ENCODE data around the gene IL36RN.

The IL36RN gene

DNA sequence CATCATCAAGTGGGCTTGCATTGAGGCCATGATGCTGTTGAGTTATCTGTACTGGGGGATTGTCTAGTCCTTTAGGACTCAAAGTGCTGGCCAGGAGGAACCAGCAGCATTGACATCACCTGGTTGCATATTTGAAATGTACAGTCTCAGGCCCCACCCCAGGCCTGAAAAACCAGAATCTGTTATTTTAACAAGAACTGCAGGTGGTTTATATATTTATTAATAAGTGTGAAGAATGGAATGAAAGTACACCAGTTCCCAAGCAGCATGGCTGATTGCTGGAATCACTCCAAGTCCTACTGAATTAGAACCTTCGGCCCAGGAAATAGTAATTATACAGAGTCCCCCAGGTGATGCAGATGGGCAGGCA, 11.6 kb downstream of the IL36RN start:
- no peaks in the 10 kb centered on the region for H3K9me3 ChIP-seq (ENCODE audit: control insufficient read depth in 2 of 2, low read length in 2 of 2)
- H3K27me3 ChIP-seq (ENCODE audit: control insufficient read depth in 2 of 2, insufficient read depth in 2 of 2, low read length in 2 of 2), result no peaks in the 10 kb centered on the region
- no peak overlapping the region for H3K4me3 ChIP-seq (ENCODE audit: low read length in 2 of 2)
- H3K4me1 ChIP-seq (ENCODE audit: control insufficient read depth in 2 of 2, insufficient read depth in 2 of 2, low read length in 2 of 2), result peaks cover 0 to 3% of the 10 kb centered on the region in 2 donors
- no peaks in the 10 kb centered on the region for H3K36me3 ChIP-seq (ENCODE audit: control insufficient read depth in 2 of 2, insufficient read depth in 2 of 2, low read length in 2 of 2)
- H3K9ac ChIP-seq (ENCODE audit: low read depth in 1 of 2, low read length in 2 of 2), result no peak overlapping the region
- H3K27ac ChIP-seq (ENCODE audit: low read depth in 2 of 2, low read length in 2 of 2), result no peak overlapping the region

- no peaks in the 10 kb centered on the region for H3K27me3 ChIP-seq (ENCODE audit: control insufficient read depth in 2 of 2, insufficient read depth in 2 of 2, low read length in 2 of 2)
- no peaks in the 10 kb centered on the region for H3K36me3 ChIP-seq (ENCODE audit: control insufficient read depth in 2 of 2, insufficient read depth in 2 of 2, low read length in 2 of 2)
- no peak overlapping the region for H3K4me3 ChIP-seq (ENCODE audit: low read length in 2 of 2)
- H3K27ac ChIP-seq (ENCODE audit: low read depth in 2 of 2, low read length in 2 of 2), result no peak overlapping the region
- peaks cover 0 to 6% of the 10 kb centered on the region in 2 donors for H3K4me1 ChIP-seq (ENCODE audit: control insufficient read depth in 2 of 2, insufficient read depth in 2 of 2, low read length in 2 of 2)
- H3K9me3 ChIP-seq (ENCODE audit: control insufficient read depth in 2 of 2, low read length in 2 of 2), result no peaks in the 10 kb centered on the region
- H3K9ac ChIP-seq (ENCODE audit: low read depth in 1 of 2, low read length in 2 of 2), result no peak overlapping the region
These were observed 13.6 kb downstream of the IL36RN start for GRCh38 chr2:113072584-113072983.

DNA sequence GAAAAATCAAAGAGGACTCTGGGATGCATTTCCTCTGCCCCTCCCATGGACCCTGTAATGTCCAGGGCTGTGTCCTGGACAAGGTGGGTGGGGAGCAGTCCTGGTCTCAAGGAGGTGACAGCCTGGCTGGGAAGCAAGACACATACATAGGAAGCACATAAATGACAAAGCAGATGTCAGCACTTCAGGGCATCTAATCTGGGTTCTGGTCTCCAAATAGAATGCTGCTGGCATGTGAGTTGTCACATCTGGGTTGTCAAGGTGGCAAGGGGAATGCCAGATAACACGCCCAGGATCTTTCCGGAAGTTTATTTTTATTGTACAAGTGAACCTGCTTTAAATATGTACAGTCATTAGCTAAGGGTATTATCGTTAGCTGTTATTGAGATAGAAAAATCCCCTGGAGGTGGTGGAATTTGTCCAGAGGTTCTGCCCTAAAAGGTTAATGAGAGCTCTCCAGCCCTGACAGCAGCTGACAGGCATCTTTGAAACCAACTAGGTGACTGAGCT, 14.4 kb downstream of the IL36RN start:
- Histone ChIP-seq H3K27ac (ENCODE audit: low read depth in 2 of 2, low read length in 2 of 2) (no peak overlapping the region), H3K4me3 (ENCODE audit: low read length in 2 of 2) (no peak overlapping the region), H3K27me3 (ENCODE audit: control insufficient read depth in 2 of 2, insufficient read depth in 2 of 2, low read length in 2 of 2) (no peaks in the 10 kb centered on the region), H3K9me3 (ENCODE audit: control insufficient read depth in 2 of 2, low read length in 2 of 2) (no peaks in the 10 kb centered on the region), H3K36me3 (ENCODE audit: control insufficient read depth in 2 of 2, insufficient read depth in 2 of 2, low read length in 2 of 2) (no peaks in the 10 kb centered on the region), H3K4me1 (ENCODE audit: control insufficient read depth in 2 of 2, insufficient read depth in 2 of 2, low read length in 2 of 2) (peaks cover 0 to 6% of the 10 kb centered on the region in 2 donors), H3K9ac (ENCODE audit: low read depth in 1 of 2, low read length in 2 of 2) (no peak overlapping the region)

- Histone ChIP-seq H3K4me3 (ENCODE audit: low read length in 2 of 2) (no peak overlapping the region), H3K9me3 (ENCODE audit: control insufficient read depth in 2 of 2, low read length in 2 of 2) (no peaks in the 10 kb centered on the region), H3K9ac (ENCODE audit: low read depth in 1 of 2, low read length in 2 of 2) (no peak overlapping the region), H3K4me1 (ENCODE audit: control insufficient read depth in 2 of 2, insufficient read depth in 2 of 2, low read length in 2 of 2) (peaks cover 0 to 6% of the 10 kb centered on the region in 2 donors), H3K27ac (ENCODE audit: low read depth in 2 of 2, low read length in 2 of 2) (no peak overlapping the region), H3K27me3 (ENCODE audit: control insufficient read depth in 2 of 2, insufficient read depth in 2 of 2, low read length in 2 of 2) (no peaks in the 10 kb centered on the region), H3K36me3 (ENCODE audit: control insufficient read depth in 2 of 2, insufficient read depth in 2 of 2, low read length in 2 of 2) (no peaks in the 10 kb centered on the region)
These were observed 16.0 kb downstream of the IL36RN start for GRCh38 chr2:113075030-113075429.

GRCh38 chr2:113075600-113075999, 16.6 kb downstream of the IL36RN start:
- H3K4me1 ChIP-seq (ENCODE audit: control insufficient read depth in 2 of 2, insufficient read depth in 2 of 2, low read length in 2 of 2), result peaks cover 0 to 6% of the 10 kb centered on the region in 2 donors
- no peaks in the 10 kb centered on the region for H3K27me3 ChIP-seq (ENCODE audit: control insufficient read depth in 2 of 2, insufficient read depth in 2 of 2, low read length in 2 of 2)
- no peaks in the 10 kb centered on the region for H3K36me3 ChIP-seq (ENCODE audit: control insufficient read depth in 2 of 2, insufficient read depth in 2 of 2, low read length in 2 of 2)
- H3K4me3 ChIP-seq (ENCODE audit: low read length in 2 of 2), result no peak overlapping the region
- H3K9me3 ChIP-seq (ENCODE audit: control insufficient read depth in 2 of 2, low read length in 2 of 2), result no peaks in the 10 kb centered on the region
- no peak overlapping the region for H3K27ac ChIP-seq (ENCODE audit: low read depth in 2 of 2, low read length in 2 of 2)
- no peak overlapping the region for H3K9ac ChIP-seq (ENCODE audit: low read depth in 1 of 2, low read length in 2 of 2)

DNA sequence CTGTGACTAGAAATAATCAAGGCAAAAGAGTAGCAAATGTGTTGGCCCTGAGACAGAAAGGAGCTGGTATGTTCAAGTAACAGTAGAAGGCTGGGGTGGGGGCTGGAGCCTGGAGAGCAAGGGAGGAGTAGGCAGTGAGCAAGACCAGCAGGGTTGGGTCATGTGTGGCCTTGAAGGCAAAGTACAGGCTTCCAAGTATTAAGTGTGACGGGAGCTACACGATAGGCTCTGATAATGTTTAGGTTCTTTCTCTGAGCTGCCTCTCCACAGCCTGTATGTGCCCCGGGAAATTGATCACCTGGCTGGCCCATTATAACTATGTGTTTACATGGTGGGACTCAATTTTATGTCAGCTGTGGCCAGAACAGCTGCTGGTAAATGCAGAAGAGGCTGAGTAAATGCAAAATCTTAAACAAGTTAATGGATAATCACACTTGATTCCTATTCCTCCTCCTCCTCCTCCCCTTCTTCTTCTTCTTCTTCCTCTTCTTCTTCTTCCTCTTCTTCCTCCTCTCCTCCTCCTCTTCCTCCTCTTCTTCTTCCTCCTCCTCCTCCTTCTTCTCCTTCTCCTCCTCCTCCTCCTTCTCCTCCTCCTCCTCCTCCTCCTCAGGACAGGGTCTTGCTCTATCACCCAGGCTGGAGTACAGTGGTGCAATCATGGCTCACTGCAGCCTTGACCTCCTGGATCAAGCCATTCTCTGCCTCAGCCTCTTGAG, 18.1 kb downstream of the IL36RN start:
- Histone ChIP-seq H3K9ac (ENCODE audit: low read depth in 1 of 2, low read length in 2 of 2) (no peak overlapping the region), H3K9me3 (ENCODE audit: control insufficient read depth in 2 of 2, low read length in 2 of 2) (no peaks in the 10 kb centered on the region), H3K27me3 (ENCODE audit: control insufficient read depth in 2 of 2, insufficient read depth in 2 of 2, low read length in 2 of 2) (no peaks in the 10 kb centered on the region), H3K4me3 (ENCODE audit: low read length in 2 of 2) (no peak overlapping the region), H3K27ac (ENCODE audit: low read depth in 2 of 2, low read length in 2 of 2) (no peak overlapping the region), H3K36me3 (ENCODE audit: control insufficient read depth in 2 of 2, insufficient read depth in 2 of 2, low read length in 2 of 2) (no peaks in the 10 kb centered on the region), H3K4me1 (ENCODE audit: control insufficient read depth in 2 of 2, insufficient read depth in 2 of 2, low read length in 2 of 2) (peaks cover 0 to 6% of the 10 kb centered on the region in 2 donors)

DNA sequence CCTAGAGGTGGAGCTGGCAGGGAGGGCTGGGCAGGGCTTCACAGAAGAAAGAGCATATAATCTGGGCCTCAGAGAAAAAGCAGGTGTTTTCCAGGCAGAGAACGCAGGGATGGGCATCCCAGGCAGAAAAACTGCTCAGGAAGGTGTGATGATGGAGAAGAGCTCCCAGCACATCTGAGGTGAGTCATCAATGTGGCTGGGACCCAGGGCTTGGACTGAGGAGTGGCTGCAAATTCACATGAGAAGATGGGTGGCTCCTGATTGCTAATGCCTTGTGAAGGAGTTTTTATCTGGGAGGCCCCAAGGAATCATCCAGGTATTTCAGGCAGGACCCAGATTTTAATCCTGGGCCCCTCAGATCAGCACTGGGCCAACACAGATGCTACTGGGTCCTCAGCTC, 18.9 kb downstream of the IL36RN start:
- no peak overlapping the region for H3K27ac ChIP-seq (ENCODE audit: low read depth in 2 of 2, low read length in 2 of 2)

DNA sequence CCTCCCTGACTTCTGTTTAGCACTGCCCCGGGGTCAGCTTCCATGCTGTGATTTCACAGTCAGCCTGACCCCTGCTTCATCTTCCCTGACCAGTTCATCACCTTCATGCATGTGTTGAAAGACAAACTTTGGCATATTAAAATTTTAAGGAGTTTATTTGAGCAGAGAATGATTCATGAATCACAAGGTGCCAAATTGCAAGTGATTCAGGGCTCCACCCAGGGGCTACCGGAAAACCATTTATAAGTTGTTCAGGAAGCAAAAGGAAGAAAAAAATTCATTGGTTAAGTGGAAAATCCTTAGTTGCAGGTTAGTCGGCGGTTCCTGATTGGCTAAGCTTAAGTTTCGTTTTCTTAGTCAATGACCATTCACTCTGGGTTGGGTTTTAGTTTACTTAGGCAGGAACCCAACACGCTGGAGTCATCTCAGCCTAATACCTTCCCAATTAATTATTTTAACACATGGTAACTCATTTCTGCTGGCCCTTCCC, 19.4 kb downstream of the IL36RN start:
- no peaks in the 10 kb centered on the region for H3K36me3 ChIP-seq (ENCODE audit: control insufficient read depth in 2 of 2, insufficient read depth in 2 of 2, low read length in 2 of 2)
- peaks cover 0 to 6% of the 10 kb centered on the region in 2 donors for H3K4me1 ChIP-seq (ENCODE audit: control insufficient read depth in 2 of 2, insufficient read depth in 2 of 2, low read length in 2 of 2)
- H3K9me3 ChIP-seq (ENCODE audit: control insufficient read depth in 2 of 2, low read length in 2 of 2), result no peaks in the 10 kb centered on the region
- H3K27ac ChIP-seq (ENCODE audit: low read depth in 2 of 2, low read length in 2 of 2), result no peak overlapping the region
- no peaks in the 10 kb centered on the region for H3K27me3 ChIP-seq (ENCODE audit: control insufficient read depth in 2 of 2, insufficient read depth in 2 of 2, low read length in 2 of 2)
- H3K4me3 ChIP-seq (ENCODE audit: low read length in 2 of 2), result no peak overlapping the region
- H3K9ac ChIP-seq (ENCODE audit: low read depth in 1 of 2, low read length in 2 of 2), result no peak overlapping the region

More for the DNA sequence above, 18.9 kb downstream of the IL36RN start:
- Histone ChIP-seq H3K36me3 (ENCODE audit: control insufficient read depth in 2 of 2, insufficient read depth in 2 of 2, low read length in 2 of 2) (no peaks in the 10 kb centered on the region), H3K9ac (ENCODE audit: low read depth in 1 of 2, low read length in 2 of 2) (no peak overlapping the region), H3K4me1 (ENCODE audit: control insufficient read depth in 2 of 2, insufficient read depth in 2 of 2, low read length in 2 of 2) (peaks cover 0 to 6% of the 10 kb centered on the region in 2 donors), H3K9me3 (ENCODE audit: control insufficient read depth in 2 of 2, low read length in 2 of 2) (no peaks in the 10 kb centered on the region), H3K4me3 (ENCODE audit: low read length in 2 of 2) (no peak overlapping the region), H3K27me3 (ENCODE audit: control insufficient read depth in 2 of 2, insufficient read depth in 2 of 2, low read length in 2 of 2) (no peaks in the 10 kb centered on the region)

GRCh38 chr2:113079131-113079530, 20.1 kb downstream of the IL36RN start:
- Histone ChIP-seq H3K27me3 (ENCODE audit: control insufficient read depth in 2 of 2, insufficient read depth in 2 of 2, low read length in 2 of 2) (no peaks in the 10 kb centered on the region), H3K9ac (ENCODE audit: low read depth in 1 of 2, low read length in 2 of 2) (no peak overlapping the region), H3K9me3 (ENCODE audit: control insufficient read depth in 2 of 2, low read length in 2 of 2) (no peaks in the 10 kb centered on the region), H3K4me3 (ENCODE audit: low read length in 2 of 2) (no peak overlapping the region), H3K36me3 (ENCODE audit: control insufficient read depth in 2 of 2, insufficient read depth in 2 of 2, low read length in 2 of 2) (no peaks in the 10 kb centered on the region), H3K27ac (ENCODE audit: low read depth in 2 of 2, low read length in 2 of 2) (no peak overlapping the region), H3K4me1 (ENCODE audit: control insufficient read depth in 2 of 2, insufficient read depth in 2 of 2, low read length in 2 of 2) (peaks cover 0 to 6% of the 10 kb centered on the region in 2 donors)

GRCh38 chr2:113080134-113080533, 21.1 kb downstream of the IL36RN start:
- Histone ChIP-seq H3K4me3 (ENCODE audit: low read length in 2 of 2) (no peak overlapping the region), H3K9me3 (ENCODE audit: control insufficient read depth in 2 of 2, low read length in 2 of 2) (no peaks in the 10 kb centered on the region), H3K9ac (ENCODE audit: low read depth in 1 of 2, low read length in 2 of 2) (no peak overlapping the region), H3K27ac (ENCODE audit: low read depth in 2 of 2, low read length in 2 of 2) (no peak overlapping the region), H3K27me3 (ENCODE audit: control insufficient read depth in 2 of 2, insufficient read depth in 2 of 2, low read length in 2 of 2) (no peaks in the 10 kb centered on the region), H3K4me1 (ENCODE audit: control insufficient read depth in 2 of 2, insufficient read depth in 2 of 2, low read length in 2 of 2) (peaks cover 0 to 6% of the 10 kb centered on the region in 2 donors), H3K36me3 (ENCODE audit: control insufficient read depth in 2 of 2, insufficient read depth in 2 of 2, low read length in 2 of 2) (no peaks in the 10 kb centered on the region)
